DND-41 (cell line): ENCODE data around the gene REXO4.

Experiments
- ATAC-seq: fragments of 200-7000 bp; cut with Tn5 transposase; 3 replicates; pipeline ENCODE4 v1.9.1; 2021; ENCODE audit warnings: low read depth; ENCODE audit not compliant: insufficient read depth
- DNase-seq: peaks from one replicate; pipeline ENCODE4 v3.0.0-alpha.2; 2020
- H2AFZ ChIP-seq: 2 replicates; pipeline ENCODE4 v1.6.0; 2012; ENCODE audit warnings: low read depth, low read length
- H3K27ac ChIP-seq: 2 replicates; pipeline ENCODE4 v1.5.1; 2012; ENCODE audit warnings: low read length, inconsistent platforms
- H3K27me3 ChIP-seq: fragments of 200-600 bp; sonication (generic); 2 replicates; pipeline ENCODE4 v1.6.0; 2012; ENCODE audit warnings: low read length, mild to moderate bottlenecking, inconsistent platforms; ENCODE audit not compliant: insufficient read depth, poor library complexity
- H3K36me3 ChIP-seq: 2 replicates; pipeline ENCODE4 v1.5.1; 2012; ENCODE audit warnings: low read length, inconsistent platforms; ENCODE audit not compliant: insufficient read depth
- H3K4me1 ChIP-seq: 2 replicates; pipeline ENCODE4 v1.5.1; 2012; ENCODE audit warnings: mild to moderate bottlenecking, low read length; ENCODE audit not compliant: insufficient read depth
- H3K4me2 ChIP-seq: 2 replicates; pipeline ENCODE4 v1.6.0; 2012; ENCODE audit warnings: mild to moderate bottlenecking, moderate library complexity, low read length, inconsistent platforms; ENCODE audit not compliant: insufficient read depth
- H3K4me3 ChIP-seq, 2 experiments: fragments of 200-600 bp in 1 of 2; shearing (Covaris generic) in 1 of 2; 2 replicates each; pipeline ENCODE4 v1.5.1; 2012 to 2016; ENCODE audit warnings: inconsistent platforms in 2 of 2, low read length in 2 of 2, mild to moderate bottlenecking in 2 of 2, low read depth in 1 of 2, moderate library complexity in 1 of 2
- H3K79me2 ChIP-seq: 2 replicates; pipeline ENCODE4 v1.6.0; 2012; ENCODE audit warnings: low read length, inconsistent platforms; ENCODE audit not compliant: insufficient read depth
- H3K9ac ChIP-seq: 2 replicates; pipeline ENCODE4 v1.6.0; 2012; ENCODE audit warnings: low read depth, mild to moderate bottlenecking, inconsistent platforms, low read length, moderate library complexity
- H3K9me3 ChIP-seq: 2 replicates; pipeline ENCODE4 v1.5.1; 2012; ENCODE audit warnings: low read length, moderate library complexity, mild to moderate bottlenecking, inconsistent platforms; ENCODE audit not compliant: insufficient read depth, severe bottlenecking
- H4K20me1 ChIP-seq: 2 replicates; pipeline ENCODE4 v1.6.0; 2012; ENCODE audit warnings: low read length; ENCODE audit not compliant: insufficient read depth
- CTCF ChIP-seq: IDR thresholded peaks from 2 replicates; pipeline ENCODE4 v1.5.1; 2012; ENCODE audit warnings: borderline replicate concordance, low read length, moderate library complexity, mild to moderate bottlenecking; ENCODE audit not compliant: poor library complexity, severe bottlenecking; ENCODE audit errors: extremely low read depth
- EZH2 ChIP-seq: IDR thresholded peaks from 3 replicates; pipeline ENCODE4 v1.6.1; 2012; ENCODE audit warnings: borderline replicate concordance, low read depth, mild to moderate bottlenecking, moderate library complexity, low read length, inconsistent platforms; ENCODE audit not compliant: severe bottlenecking

The REXO4 gene

GRCh38 chr9:133425049-133425632, 7.3 kb upstream of the REXO4 start:
- Histone ChIP-seq H3K4me1 (no peaks in the 10 kb centered on the region), H3K4me2 (no peak overlapping the region), H3K79me2 (no peaks in the 10 kb centered on the region), H3K4me3 (no peak overlapping the region), H3K9ac (no peak overlapping the region), H4K20me1 (no peaks in the 10 kb centered on the region), H3K27me3 (no peaks in the 10 kb centered on the region), H2AFZ (no peak overlapping the region), H3K9me3 (no peaks in the 10 kb centered on the region), H3K27ac (no peak overlapping the region), H3K36me3 (no peaks in the 10 kb centered on the region)
- ATAC-seq (no peak), DNase-seq (no peak)
- TF ChIP-seq EZH2 (no peak), CTCF (no peak)

- H4K20me1 ChIP-seq: no peaks in the 10 kb centered on the region
- no peaks in the 10 kb centered on the region for H3K9me3 ChIP-seq
- DNase-seq (no peak), ATAC-seq (no peak)
- no peak overlapping the region for H3K4me3 ChIP-seq
- H3K36me3 ChIP-seq: no peaks in the 10 kb centered on the region
- no peak overlapping the region for H3K27ac ChIP-seq
- no peak for TF ChIP-seq EZH2
- no peak for TF ChIP-seq CTCF
- no peak overlapping the region for H3K9ac ChIP-seq
- H2AFZ ChIP-seq: no peak overlapping the region
- peaks cover under 1% of the 10 kb centered on the region; the same call in 1 of the 2 replicates for H3K4me1 ChIP-seq
- no peaks in the 10 kb centered on the region for H3K27me3 ChIP-seq
- no peak overlapping the region for H3K4me2 ChIP-seq
- H3K79me2 ChIP-seq: no peaks in the 10 kb centered on the region
These were observed 6.4 kb upstream of the REXO4 start for GRCh38 chr9:133424187-133424586.

GRCh38 chr9:133423216-133423615, 5.4 kb upstream of the REXO4 start:
- Histone ChIP-seq H3K4me2 (no peak overlapping the region), H3K4me3 (no peak overlapping the region), H3K36me3 (no peaks in the 10 kb centered on the region), H3K79me2 (no peaks in the 10 kb centered on the region), H3K4me1 (peaks cover 10% of the 10 kb centered on the region), H2AFZ (no peak overlapping the region), H3K9me3 (no peaks in the 10 kb centered on the region), H3K27me3 (no peaks in the 10 kb centered on the region), H3K27ac (no peak overlapping the region), H3K9ac (no peak overlapping the region), H4K20me1 (no peaks in the 10 kb centered on the region)
- TF ChIP-seq CTCF: no peak
- no peak for TF ChIP-seq EZH2
- no peak for ATAC-seq
- DNase-seq: no peak
